ENCODE measurements around the gene PAK1.

Gene PAK1

DNA sequence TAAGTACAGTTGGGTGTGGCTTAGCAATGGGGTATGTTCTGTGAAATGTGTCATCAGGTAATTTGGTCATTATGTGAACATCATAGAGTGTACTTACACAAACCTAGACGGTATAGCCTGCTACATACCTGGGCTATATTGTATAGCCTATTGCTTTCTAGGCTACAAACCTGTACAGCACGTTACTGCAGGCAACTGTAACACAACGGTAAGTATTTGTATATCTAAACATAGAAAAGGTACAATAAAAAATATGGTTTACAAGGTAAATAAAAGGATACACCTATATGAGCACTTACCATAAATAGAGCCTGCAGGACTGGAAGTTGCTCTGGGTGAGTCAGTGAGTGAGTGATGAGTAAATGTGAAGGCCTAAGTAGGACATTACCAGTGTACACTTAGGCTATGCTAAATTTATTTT is 99.3 kb downstream of the PAK1 start:
- no peak for DNase-seq (ENCODE audit: low read depth, low spot score)

DNA sequence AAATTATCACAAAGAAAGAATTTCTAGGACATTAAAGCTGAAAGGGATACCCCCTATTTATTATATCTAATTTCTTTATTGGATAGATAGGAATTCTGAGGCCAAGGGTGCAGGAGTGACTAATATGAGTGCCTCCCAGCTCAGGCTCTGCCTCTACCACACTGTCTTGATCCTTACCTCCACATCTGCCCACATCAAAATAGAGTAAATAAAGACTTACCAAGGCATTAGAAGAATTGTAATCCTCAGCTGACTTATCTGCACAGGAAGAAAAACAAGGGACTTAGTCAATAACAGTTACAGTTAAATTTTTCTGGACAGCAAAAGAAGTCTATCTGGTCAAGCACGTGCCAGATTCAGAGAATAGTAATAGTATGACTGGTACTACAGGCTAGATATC is 99.8 kb downstream of the PAK1 start:
- no peak for DNase-seq (ENCODE audit: low read depth, low spot score)

GRCh38 chr11:77372726-77373125 is 101.2 kb downstream of the PAK1 start:
- DNase-seq (ENCODE audit: low read depth, low spot score): no peak

GRCh38 chr11:77371646-77372045 is 102.2 kb downstream of the PAK1 start:
- DNase-seq (ENCODE audit: low read depth, low spot score): no peak

DNA sequence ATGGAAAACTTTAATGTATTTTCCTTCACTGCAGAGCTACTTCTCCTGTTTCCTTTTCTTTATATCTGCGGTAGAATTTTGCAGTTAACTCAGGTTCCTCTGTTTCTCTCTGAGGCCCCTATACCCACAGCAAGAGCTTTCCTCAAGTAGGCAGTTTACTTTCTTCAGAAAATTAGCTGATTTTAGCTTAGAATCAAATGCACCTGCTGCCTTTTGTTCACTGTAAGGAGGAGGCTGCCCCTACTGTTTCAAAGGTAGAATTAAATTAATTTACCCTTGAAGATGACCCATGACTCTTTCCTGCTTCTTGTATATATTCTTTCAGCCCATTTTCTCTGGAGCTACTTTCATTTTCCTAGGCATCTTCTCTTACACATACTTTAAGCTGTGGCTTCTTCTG is 103.7 kb downstream of the PAK1 start:
- no peak for DNase-seq (ENCODE audit: low read depth, low spot score)

- no peak for DNase-seq (ENCODE audit: low read depth, low spot score)
Measured at GRCh38 chr11:77361184-77361583, 112.7 kb downstream of the PAK1 start.

DNA sequence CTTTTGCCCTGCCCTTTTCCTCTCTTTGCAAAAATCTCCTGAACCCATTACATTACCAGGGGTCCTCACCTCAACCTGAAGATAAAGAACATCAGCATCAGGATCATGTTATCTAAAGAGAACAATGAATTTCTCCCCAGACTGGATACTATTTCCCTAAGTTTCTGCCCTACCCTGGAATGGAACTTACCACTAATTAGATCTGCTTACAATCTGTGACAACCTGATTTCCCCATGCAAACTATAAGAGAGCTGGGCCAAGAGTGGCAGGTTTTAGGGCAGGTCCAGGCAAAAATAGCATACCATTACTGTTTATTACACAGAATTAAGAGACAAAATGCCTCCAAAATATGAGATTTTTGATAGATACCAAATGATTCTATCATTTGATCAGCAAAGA is 114.4 kb downstream of the PAK1 start:
- DNase-seq (ENCODE audit: low read depth, low spot score): no peak

- no peak for DNase-seq (ENCODE audit: low read depth, low spot score)
Measured at GRCh38 chr11:77353131-77353530, 120.8 kb downstream of the PAK1 start.

- no peak for DNase-seq (ENCODE audit: low read depth, low spot score)
Measured at GRCh38 chr11:77351281-77351886, 122.5 kb downstream of the PAK1 start.

- no peak for DNase-seq (ENCODE audit: low read depth, low spot score)
Measured at GRCh38 chr11:77347948-77348347, 125.9 kb downstream of the PAK1 start.

DNA sequence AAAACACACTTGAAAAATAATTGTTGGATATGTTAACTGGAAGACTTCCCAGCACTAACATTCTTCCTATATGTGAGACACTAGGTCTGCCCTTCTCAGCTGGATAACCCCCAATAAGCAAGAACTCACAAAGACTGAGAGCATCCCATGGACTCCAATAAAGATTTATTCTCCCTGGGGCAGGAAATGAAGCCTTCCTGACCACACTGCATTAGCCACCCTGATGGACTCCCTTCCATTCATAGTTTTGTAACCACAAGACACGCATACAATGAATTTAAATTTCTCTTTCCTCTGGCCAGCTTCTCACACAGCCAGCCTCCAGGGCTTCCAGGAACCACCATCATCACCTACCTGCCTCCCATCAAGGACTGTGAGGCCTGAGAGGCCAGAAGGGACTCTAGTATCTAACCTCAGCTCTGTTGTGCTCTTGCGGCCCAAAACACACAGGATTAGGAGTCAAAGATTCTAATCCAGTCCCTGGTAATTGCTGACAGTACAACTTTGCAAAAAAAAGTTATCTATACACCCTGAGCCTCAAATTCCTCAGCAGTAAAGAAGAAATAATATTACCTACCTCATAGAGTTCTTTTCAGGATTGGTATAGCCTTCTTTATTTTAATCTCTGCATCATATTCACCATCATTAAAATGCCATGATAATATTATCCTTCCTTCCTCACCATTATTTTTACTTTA is 126.8 kb downstream of the PAK1 start:
- DNase-seq (ENCODE audit: low read depth, low spot score): no peak

DNA sequence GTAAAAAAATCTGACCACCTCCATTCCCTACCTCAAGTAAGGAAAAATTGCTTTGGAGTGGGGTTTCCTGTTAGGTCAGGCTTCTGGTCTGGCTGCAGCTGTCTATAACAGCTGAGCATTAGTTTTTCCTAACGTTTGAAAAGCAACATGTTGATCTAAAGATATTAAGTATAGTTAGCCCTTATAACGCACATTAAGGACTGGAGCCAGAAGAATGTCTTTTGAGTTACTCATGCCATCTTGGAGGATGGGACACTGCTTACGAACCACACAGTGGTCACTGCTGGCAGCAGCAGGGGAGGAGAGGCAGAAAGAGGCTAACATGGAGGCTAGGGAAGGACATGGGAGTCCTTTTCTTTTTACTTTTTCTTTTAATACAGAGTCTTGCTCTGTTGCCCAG is 128.3 kb downstream of the PAK1 start:
- no peak for DNase-seq (ENCODE audit: low read depth, low spot score)

DNA sequence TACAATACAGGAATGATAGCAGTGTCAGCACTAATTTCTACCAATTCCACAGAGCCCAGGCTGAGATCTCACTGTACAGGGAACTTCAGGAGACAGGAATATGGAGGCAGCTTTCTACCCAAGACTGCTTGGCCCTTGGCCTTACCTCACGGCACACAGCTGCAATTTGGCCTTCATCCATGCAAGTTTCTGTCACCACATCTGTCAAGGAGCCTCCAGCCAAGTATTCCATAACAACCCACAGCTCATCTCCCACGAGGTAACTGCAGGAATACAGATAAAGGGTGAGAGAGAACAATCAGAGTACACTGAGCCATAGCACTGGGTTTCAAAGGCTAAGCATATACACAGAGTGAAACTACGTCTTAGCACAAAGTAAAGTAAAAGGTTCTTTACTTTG is 133.4 kb downstream of the PAK1 start:
- no peak for DNase-seq (ENCODE audit: low read depth, low spot score)

DNA sequence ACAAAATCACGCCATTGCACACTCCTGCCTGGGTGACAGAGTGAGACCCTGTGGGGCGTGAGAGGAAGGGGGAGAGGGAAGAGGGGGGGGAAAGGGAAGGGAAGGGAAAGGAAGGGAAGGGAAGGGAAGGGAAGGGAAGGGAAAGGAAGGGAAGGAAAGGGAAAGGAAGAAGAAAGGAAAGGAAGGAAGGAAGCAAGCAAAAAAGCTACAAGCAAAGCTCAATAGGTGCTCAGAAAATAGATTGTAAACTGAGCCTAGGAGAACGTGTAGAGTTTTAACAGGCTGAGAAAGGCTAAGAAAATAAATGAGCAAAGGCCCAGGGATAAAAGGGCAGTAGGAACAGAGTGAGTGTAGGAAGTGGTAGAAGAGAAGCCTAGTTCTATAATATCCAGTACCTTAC is 141.6 kb downstream of the PAK1 start:
- DNase-seq (ENCODE audit: low read depth, low spot score): no peak

- DNase-seq (ENCODE audit: low read depth, low spot score): no peak
Measured at GRCh38 chr11:77325159-77325558, 148.7 kb downstream of the PAK1 start.

DNA sequence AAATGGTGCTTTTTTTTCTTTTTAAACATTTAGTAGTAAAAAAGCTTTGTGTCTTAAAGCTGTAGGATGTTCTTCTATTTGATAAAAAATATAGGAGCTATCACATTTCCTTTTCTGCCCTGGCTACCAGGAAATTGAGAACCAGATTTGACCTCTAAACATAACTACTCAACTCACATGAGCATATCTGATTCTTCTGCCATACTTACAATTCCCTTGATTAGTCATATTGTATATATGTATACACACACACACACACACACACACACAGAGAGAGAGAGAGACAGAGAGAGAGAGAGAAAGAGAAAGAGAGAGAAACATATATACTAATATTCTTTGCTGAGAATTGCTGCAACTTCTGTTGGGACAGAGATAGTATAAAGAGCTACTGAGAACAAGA is 149.4 kb downstream of the PAK1 start:
- DNase-seq (ENCODE audit: low read depth, low spot score): no peak

DNA sequence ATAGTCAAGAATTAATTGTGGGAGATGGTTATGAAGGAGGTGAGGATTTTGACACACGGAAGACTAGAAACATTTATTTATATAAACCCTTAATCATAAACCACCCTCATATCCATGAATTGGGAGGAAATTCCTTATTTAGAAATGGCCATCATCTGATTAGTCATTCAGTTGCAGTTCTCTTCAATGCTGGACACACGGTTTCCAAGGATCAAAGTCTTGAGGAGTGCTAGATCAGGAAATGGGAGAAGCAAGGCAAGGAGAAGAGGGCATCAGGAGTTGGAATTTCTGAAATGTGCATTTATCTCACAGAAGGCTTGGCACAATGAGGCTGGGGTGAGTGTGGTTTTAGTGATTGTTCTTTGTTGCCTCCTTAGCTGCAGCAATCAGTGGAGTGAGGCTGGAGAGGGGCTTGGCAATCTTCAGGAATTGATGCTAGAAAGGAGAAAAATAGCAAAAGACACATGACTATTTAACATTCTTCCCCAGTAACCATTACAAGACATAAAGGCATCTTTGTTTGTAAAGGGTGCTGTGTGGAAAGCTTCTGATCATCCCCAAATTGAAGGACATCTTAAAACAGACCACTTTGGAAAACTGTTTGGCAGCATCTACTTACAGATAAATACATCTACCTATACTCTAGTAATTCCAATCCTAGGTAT is 150.8 kb downstream of the PAK1 start:
- no peak for DNase-seq (ENCODE audit: low read depth, low spot score)

DNA sequence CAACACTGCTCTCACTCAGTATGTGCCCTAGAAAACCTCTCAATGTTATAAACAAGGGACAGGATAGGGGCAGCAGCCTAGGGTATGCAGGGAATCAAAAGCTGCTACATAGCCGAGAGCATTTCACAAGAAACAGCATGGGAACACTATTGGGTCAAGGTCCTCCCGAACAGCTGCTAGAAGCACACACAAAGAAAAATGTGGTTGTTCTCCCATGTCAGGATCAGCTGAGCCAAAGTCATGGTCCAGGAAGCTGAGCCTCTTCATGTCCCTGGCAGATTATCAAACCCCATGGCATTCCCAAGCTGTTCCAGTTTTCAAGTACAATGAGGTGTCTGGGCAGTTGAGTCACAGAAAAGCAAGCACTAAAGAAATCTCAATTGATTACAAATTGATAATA is 151.4 kb downstream of the PAK1 start:
- DNase-seq (ENCODE audit: low read depth, low spot score): no peak

DNA sequence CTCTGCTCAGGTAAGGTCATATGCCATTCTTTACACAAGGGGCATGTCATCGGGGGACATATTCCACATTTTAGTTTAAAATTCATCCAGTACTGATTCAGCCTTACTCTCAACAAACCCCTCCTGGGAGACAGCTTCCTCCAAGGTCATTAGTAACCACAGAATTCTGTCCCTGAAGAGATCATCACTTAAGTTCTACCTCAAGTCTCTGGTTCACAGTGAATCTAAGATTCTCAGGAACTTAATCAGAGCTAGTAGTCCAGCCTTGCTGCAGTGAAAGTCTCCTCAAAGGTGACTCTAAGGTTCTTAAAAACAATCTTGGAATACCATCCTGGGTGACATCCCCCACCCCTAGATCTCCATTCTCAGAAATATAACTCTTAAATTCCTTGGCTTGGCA is 153.5 kb downstream of the PAK1 start:
- no peak for DNase-seq (ENCODE audit: low read depth, low spot score)

- no peak for DNase-seq (ENCODE audit: low read depth, low spot score)
Measured at GRCh38 chr11:77318600-77318999, 155.3 kb downstream of the PAK1 start.

DNA sequence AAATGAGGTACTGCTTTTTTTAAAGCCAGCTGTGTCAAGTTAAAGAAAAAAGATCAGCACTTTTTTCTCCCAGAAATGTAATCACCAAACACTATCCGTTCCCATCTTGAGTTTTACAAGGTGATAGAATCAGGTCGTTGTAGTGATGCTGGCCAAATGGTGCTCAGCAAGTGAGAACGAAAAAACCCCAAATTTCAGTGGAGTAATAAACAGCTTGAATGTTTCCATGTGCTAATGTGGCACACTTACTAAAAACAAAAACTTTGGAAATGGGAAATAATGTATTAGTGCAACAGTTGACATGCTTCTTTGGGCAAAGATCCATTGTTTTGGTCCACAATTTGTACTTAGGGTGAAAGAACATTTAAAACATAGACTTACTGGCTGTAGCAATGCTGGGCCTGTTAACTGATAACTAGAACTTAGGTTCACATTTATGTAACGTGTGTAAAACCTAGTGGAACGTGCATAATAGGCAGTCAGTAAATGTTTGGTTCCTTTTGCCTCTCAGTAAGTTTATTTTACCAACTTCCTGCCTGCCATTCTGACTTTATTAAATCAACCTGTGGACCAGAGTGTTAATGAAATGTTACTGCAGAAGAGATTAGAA is 157.1 kb downstream of the PAK1 start:
- no peak for DNase-seq (ENCODE audit: low read depth, low spot score)

DNA sequence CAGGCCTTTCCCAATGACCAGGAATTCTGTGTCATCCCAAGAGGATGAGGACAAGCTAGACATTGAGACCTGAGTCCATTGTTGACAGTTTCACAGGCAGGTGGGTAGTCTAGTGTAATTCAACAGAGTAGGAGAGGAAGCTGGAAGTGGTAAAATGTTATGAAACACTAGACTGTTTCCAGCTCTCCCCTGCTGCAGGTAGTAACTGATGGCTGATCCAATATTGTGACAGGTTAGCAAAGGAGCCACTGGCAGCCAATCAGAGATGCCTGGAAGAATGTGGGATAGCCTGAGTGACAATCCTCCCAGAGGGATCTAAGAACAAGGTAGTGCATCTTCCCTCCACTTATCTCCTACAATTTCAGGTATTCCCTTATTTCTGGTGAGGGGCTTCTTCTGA is 161.8 kb downstream of the PAK1 start:
- DNase-seq (ENCODE audit: low read depth, low spot score): no peak

DNA sequence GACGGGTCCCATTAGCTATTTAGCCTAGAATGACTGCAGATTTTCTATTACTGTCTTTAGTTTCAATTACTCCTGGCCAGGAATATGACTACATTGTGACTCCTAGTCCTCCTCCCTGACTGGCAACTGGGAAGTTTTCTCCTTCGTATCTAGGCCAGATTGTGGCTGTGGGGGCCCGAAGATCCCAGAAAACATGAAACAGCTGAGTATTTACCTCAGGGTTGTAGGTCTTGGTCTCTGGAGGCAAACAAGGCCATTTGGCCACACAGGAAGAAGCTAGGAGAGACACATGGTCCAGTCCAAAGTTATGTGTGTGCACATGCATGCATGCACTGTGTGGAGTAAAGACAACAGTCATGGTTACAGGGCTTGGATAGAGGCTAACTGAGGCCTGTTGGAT is 162.2 kb downstream of the PAK1 start:
- DNase-seq (ENCODE audit: low read depth, low spot score): no peak
